ENCODE results near the gene AUH.

AUH gene

DNA sequence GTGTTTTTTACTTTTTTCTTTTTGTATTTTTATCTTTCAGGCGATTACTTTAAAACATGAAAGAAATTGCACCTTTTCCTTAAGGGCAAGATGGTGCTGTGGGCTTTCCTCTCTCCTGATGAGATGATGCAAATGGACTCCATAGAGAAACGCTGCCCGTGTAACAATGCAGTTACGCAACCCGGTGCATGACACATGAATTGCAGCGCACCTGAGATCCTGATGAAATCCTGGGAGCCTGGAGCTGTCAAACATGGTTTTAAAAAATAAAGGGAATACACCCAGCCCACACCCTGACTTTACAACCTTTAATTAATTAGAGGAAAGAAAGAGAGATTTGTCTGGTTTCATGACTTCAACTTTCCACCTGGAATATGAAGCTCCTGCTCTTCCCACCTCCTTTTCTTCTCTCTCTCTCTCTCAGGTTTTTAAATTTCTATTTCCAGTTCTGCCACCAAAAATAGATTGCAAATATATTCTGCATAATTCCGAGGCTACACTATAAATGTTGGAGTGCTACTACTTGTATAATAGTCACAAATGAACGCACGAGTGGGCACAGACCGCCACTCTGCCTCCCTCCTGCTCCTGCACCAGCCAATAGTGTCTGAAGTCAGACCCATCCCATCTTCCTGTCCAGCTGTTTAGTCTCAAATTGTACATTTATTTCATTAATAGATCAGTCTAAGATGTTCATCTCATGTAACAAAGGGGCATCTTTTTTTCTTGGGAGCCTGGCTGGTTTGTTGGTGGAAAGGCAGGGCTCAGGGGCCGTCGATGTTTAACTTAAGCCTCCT is 179.1 kb downstream of the AUH start:
- DNase-seq, result no peak

DNA sequence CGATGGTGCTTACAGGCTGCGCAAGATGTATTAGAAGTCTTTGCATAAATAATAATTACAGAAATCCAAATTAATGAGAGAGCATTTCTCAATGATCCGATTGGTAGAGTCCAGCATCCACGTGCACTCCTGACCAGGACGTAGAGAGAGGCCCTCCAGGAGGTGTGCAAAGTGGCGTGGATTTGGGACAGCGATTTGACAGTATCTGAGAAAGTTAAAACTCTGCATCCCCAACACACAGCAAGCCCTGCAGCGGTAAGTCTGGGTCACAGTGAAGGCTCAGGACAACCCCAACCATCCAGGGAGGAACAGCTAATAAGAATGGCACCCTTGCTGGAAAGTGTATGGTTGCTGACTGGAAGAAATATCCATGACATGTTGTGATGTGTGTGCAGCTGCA is 180.2 kb downstream of the AUH start:
- DNase-seq, result no peak

DNA sequence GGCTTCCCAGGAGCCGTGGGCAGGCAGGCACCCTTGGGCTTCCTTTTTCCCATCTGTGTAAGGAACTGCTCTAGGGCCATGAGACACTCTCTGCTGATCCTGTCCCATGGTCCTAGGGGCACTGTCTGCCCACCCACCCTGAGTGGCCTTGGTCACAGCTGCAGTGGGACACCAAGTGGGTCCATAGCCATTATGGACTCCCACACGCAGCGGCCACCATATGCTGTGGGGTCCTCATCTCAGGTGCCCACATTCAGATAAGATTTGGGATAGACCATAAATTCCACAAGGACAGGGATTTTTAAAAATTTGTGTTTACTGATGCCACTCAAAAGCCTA is 180.8 kb downstream of the AUH start:
- DNase-seq, result no peak

DNA sequence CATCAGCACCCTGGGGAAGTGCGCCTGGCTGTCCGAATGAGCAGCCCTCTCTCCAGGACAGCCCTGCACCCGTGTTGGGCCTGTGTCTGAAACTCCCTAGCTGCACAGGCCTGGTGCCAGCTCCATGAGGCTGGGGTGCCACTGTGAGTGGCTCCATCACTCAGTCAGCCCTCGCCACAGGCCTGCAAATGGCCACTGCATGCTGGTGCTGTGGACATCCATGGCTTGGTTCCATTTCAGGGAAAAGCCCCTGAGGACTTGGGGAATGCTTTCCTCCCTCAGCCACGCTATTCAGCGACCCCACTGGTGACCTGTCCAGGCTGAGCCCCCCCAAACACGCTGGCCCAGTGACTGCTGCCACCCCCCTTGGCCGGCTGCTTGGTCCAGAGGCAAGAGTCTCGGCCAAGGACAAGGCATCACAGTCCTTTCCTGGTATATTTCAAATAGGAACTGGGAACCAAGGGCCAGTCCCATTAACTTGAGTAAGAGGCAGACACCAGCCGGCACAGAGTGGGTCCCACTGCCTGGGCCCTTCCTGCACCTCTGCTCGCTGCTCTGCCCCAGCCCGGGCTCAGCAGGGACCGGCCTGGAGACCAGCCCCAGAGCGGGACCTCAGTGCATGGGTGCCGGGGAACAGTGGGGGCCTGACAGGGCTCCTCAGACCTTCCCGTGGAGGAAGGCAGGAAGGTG is 181.3 kb downstream of the AUH start:
- DNase-seq, result no peak

DNA sequence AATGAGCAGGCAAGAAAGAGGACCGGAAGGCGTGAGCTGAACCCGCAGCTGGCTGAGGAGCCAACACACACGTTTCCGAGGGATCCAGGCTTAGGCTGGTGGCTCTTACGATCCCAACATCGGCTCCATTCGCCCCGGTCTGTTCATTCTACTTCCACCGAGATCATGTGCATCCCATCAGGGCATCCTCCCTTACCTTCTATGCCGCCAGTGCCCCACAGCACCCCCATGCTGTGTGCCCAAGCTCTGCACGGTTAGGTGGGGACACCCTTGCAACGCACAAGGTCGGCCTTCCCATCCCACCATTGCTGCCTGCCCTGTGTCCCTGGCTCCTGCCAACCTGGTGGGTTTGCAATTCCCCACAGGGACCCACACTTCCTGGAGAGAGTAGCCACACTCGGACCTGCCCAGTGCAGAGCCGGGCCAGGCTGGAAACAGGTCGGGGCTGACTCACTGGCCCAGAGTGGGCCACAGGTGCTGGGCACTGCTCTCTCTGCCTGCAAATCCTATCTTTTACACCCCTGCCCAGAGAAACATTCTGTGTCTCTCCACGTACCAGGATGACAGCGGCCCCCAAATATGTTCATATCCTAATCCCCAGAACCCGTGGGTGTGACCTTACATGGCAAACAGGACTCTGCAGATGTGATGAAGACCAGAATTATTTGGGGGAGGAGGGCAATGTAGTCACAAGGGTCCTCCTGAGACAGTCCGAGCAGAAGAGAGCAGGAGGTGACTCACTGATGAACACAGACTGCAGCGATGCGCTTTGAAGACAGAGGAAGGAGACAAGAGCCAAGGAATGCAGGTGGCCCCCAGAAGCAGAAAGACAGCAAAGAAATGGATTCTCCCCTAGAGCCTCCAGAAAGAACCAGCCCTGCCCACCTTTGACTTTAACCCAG is 182.2 kb downstream of the AUH start:
- no peak for DNase-seq

DNA sequence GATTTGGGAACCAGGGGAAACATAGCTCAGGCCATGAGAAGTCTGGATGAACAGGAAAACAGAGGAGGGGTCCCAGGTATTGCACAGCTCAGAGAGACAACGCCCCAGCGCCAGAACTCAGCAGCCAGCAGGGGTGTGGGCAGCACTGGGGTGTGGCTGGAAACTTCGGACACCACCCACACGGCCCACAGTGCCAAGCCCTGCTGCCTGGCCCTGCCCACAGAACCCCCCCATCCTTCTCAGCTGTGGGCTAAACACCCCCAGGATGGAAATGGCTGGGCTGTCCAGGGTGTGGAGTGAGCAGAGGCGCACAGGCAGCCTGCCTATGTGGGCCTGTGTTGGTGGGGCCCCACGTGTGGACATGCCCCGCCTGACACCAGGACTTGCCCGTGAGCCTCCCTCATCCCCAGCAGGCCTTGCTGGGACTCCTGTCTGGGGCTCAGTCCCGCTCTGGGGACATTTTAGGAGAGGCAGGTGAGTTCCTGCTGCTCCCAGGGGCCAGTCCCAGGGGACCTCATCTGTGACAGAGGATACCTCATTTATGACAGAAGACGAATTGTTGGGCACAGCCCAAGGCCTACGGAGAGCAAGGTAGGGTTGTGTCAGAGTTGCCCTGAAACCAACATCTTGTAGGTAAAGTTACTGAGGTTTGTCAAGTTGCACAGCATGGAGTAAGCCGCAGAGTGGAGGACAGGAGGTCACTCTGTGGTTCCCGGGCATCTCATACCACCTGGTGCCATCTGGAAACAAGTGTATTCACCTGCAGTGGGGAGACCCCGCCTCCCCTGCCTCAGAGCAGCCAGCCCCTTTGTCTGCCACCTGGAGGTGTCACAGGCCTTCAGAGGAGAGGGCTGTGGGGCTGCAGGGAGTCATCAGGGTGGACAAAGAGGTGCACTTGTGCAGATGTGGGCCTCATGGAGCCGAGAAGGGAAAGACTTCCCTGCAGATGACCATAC is 183.2 kb downstream of the AUH start:
- no peak for DNase-seq

DNA sequence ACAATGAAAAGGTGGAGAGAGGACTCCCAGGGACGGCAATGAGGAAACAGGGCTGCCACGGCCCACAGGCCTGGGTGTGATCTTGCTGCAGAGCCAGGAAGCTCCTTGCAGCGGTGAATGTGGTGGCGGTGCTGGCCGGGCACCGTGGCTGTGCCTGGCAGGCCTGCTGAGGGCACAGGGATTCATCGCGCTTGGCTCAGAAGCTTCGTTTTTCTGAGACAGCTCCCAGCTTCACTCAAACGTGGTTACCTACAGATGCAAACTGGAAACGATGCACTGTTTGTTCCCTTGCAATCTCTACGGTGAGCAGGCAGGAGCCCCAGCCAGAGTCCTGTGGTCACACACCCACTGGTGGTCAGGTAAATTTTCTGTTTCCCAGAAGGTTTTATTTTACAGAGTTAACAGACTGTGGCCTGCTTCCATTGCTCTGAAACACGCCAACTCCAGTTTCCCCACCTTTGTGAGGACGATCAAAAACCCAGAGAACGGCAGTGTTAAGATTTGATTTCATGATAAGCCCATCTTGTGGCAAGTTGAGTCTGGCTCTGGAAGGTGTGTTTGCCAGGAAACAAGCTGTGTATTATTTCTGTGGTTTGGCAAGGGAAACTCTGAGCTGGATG is 183.9 kb downstream of the AUH start:
- no peak for DNase-seq

DNA sequence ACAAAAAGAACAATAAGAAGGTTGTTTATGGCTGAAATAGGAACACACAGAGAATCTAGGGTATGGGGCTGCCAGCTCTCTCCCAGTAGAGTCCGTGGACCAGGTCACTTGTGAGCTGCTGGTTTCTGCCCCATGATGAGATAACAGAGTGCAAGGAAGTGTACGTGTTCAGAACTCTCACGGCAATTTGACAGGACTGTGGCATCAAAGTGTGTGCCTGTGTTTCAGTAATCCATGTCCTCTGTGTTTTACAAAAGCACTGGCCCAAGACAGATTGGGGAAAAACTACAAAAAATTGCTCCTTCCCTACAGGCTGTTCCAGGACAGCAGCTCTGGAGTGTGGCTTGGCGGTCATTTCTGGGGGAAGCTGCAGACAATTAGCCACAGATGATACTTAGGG is 184.6 kb downstream of the AUH start:
- no peak for DNase-seq

DNA sequence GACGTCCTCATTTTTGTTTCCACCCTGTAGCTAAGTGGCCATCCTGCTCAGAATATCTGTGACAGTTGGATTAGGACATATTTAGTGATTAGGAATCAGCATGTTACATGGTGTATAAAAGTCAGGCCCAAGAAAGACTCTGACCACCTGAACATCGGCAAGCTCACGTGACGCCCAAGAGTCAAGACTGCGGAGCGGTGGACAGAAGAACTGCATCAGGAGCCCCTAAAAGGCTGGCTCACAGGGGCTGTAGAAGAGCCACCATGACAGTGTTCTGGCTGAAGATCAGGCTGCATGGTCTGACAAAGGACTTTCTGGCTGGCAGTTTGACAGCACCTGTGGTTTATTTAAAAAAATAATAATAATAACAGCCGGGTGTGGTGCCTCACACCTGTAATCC is 185.3 kb downstream of the AUH start:
- DNase-seq, result no peak

DNA sequence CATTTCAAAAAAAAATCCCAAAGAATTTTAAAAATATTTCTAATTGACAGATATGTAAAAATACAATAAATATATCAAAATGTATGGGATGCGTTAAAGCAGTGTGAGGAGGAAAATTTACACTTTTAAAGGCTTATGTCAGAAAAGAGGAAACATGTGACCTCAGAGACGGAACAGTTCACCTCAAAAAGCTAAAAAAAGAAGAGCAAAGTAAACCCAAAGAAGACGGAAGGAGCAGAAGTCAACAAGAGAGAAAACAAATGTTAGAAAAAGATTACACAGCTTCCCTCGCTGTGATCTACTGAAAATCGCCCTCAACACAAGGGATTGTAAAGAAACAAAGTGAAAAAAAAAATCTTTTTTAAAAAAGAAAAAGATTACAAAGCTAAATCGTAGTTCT is 186.9 kb downstream of the AUH start:
- no peak for DNase-seq

DNA sequence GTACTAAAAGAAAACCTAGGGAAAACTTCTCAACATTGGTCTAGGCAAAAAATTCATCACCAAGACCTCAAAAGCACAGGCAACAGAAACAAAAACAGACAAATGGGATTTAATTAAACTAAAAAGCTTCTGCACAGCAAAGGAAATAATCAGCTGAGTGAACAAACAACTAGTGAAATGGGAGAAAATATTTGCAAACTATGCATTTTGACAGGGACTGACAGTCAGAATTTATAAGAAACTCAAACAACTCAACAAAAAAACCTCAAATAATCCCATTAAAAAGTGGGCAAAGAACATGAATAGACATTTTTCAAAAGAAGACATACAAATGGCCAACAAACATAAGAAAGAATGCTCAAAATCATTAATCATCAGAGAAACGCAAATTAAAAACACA is 189.4 kb downstream of the AUH start:
- no peak for DNase-seq

DNA sequence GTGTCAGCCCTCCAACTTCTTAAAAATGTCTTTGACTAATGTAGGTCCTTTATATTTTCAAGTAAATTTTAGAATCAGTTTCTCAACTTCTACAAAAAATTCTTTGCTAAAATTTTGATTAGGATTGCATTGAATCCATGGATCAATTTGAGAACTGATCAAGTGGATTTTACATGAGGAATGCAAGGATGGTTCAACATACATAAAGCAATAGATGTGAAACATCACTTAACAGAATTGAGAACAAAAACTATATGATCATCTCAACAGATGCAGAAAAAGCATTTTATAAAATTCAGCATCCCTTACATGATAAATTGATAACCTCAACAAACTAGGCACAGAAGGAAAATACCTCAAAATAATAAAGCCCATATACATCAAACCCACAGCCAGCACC is 190.8 kb downstream of the AUH start:
- DNase-seq, result no peak

DNA sequence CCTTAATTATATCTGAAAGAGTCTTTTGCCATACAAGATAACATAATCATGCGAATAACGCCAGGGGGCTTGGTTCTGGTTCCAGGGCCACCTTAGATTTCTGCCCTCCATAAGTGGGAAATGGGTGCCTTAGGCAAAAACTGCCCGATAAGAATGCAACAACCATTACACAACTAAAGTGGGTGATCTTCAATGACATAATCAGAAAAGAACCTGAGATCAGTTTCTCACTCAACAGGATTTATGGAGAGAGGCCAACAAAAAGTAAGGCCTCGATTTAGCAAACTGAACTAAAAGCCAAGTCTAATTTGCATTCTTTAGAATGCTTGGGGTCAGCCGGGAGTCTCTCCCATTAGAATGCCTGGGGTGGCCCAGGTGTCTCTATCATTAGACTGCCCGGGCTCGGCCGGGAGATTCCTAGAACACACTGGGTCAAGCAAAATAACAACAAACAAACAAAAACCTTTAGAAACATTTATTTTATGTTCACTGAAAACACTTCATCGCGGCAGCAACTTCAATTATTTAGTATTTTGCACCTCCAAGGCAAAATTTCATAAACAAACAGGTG is 194.8 kb downstream of the AUH start:
- DNase-seq, result no peak

DNA sequence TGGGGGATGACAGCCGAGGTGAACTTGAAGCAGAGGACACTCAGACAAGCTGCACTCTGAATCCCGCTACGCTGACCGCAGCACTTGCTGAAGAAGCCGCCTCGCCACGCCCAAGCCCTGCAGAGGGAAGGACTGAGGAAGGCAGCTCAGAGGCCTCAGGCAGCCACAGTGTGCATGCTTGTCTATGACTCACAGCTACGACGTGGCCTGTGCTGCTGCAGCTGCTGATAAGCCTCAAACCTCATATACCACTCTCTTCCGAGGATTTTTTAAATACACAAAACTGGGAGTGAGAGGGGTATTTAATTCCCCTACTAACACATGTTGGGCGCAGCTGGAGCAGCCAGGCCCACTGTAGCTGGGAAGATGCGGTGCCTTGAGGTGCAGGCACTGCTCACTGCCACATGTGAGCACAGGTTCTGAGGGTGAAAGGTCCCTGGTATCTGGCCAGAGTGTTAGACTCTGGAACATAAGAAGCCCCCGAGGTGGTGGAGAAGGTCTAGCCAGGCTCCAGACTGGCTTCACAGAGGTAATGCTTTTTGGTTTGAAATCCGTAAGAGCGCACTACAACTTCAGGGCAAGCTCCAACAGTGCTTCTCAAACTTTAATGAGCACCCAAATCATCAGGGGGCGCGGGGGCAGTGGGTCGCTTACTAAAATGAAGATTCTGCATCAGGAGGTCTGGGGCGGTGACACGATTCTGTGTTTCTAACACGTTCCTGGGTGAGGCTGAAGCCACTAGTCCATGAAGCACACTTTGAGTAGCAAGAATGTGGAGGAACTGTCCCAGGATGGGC is 196.8 kb downstream of the AUH start:
- no peak for DNase-seq
